Small intestine (tissue), 7 donors: ENCODE measurements around the gene CD200. TPM values are rescaled to one million over a fixed set of nuclear protein-coding genes. Genes with fewer than 3 reads are reported as not detected.

Experiments used
- DNase-seq, 2 donors: peaks; one replicate each; pipeline versions ENCODE4 v3.0.0 to v3.0.0-alpha.2; 2013
- FAIRE-seq: peaks from 2 replicates; lab custom pipeline; 2012; peaks lifted over from hg19 to GRCh38; lab: Jason Lieb, UNC
- H3K27ac ChIP-seq, 3 donors: one replicate each; pipeline ENCODE4 v1.5.1; 2013; ENCODE audit warnings: low read length in 2 of 3, mild to moderate bottlenecking in 2 of 3, control low read depth in 1 of 3, inconsistent platforms in 1 of 3, low read depth in 1 of 3, moderate library complexity in 1 of 3
- H3K27me3 ChIP-seq, 3 donors: one replicate each; pipeline ENCODE4 v1.6.1; 2013; ENCODE audit warnings: low read length in 3 of 3, inconsistent platforms in 1 of 3; ENCODE audit not compliant: control insufficient read depth in 3 of 3, insufficient read depth in 3 of 3
- H3K36me3 ChIP-seq, 3 donors: one replicate each; pipeline ENCODE4 v1.6.1; 2013; ENCODE audit warnings: low read length in 3 of 3, inconsistent platforms in 1 of 3, low read depth in 1 of 3, mild to moderate bottlenecking in 1 of 3, moderate library complexity in 1 of 3; ENCODE audit not compliant: control insufficient read depth in 3 of 3, insufficient read depth in 2 of 3
- H3K4me1 ChIP-seq, 3 donors: one replicate each; pipeline ENCODE4 v1.6.1; 2013; ENCODE audit warnings: low read length in 2 of 3, inconsistent platforms in 1 of 3, low read depth in 1 of 3, mild to moderate bottlenecking in 1 of 3, moderate library complexity in 1 of 3; ENCODE audit not compliant: control insufficient read depth in 3 of 3, insufficient read depth in 2 of 3
- H3K4me3 ChIP-seq, 3 donors: one replicate each; pipeline ENCODE4 v1.5.1; 2013; ENCODE audit warnings: low read length in 3 of 3, control low read depth in 1 of 3, inconsistent platforms in 1 of 3, low read depth in 1 of 3, mild to moderate bottlenecking in 1 of 3, moderate library complexity in 1 of 3
- H3K9me3 ChIP-seq, 2 donors: one replicate each; pipeline ENCODE4 v1.6.1; 2013; ENCODE audit warnings: low read depth in 1 of 2, low read length in 1 of 2; ENCODE audit not compliant: control insufficient read depth in 2 of 2, insufficient read depth in 1 of 2
- WGBS, 3 donors: extraction: QIAGEN DNeasy Blood & Tissue Kit; methylation state at CpG; one replicate each; pipeline ENCODE4 v1.1.7; 2013; 5-methylcytosine and 5-hydroxymethylcytosine counted together
- polyA plus RNA-seq, 4 donors: library from polyadenylated mRNA; stranded (reverse) in 3 of 4; unstranded in 1 of 4; fragments of 200-250 nt in 3 of 4; fragments of 120-200 nt in 1 of 4; gene quantifications; one replicate each; pipeline versions ENCODE4 v1.2.1 to v1.2.3, GENCODE V29; 2013
- donor health status: healthy with polysubstance abuse.
- donor health status: control.
- donor health status: control.
- donor health status: Bipolar disorder and iron deficiency.
- donor health status: healthy.

Gene CD200
- polyA plus RNA-seq, 4 donors = 1.1 to 9.6 (median 7.9) TPM; not detected in 1

DNA sequence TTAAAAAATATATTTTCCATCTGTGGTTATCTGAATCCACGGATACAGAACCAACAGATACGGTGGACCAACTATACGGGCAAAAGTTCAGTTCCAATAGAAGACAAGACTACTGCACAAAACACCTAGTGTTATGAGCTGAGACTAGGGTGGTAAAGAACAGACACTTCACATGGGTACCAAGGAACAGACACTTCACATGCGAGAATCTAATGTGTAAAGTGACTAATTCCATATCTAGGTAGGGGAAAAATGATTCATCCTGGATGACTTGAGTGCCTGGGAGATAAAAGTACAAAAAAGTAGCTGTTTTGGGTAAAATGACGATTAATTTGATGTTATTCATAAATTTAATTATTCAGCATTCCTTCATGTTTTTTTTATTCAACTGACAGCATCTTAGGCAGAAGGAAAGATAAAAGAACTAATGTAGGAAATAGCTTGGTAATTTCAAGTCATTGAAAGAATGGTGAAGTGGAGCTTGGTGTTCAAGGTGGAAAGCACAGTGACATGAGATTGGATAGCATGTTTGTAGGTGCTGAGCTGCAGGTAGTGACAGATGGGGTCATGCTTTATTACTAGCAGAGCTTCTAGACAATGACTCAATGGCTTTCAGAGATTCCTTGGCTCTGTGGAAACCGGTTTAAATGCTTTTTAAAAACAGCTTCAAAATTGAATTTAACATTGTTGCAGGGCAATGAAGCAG lies 5.2 kb downstream of the CD200 start:
- Histone ChIP-seq H3K4me3 (no peak overlapping the region), H3K9me3 (peaks cover 0 to 1% of the 10 kb centered on the region in 2 donors), H3K27me3 (peaks cover 0 to 4% (median 2%) of the 10 kb centered on the region in 3 donors), H3K27ac (no peak overlapping the region), H3K4me1 (no peaks in the 10 kb centered on the region), H3K36me3 (no peaks in the 10 kb centered on the region)
- WGBS, 3 donors = 83 to 88% (median 87%) methylated on average over 6 of the region's 6 CpGs
- FAIRE-seq (no peak), DNase-seq (no peak)

DNA sequence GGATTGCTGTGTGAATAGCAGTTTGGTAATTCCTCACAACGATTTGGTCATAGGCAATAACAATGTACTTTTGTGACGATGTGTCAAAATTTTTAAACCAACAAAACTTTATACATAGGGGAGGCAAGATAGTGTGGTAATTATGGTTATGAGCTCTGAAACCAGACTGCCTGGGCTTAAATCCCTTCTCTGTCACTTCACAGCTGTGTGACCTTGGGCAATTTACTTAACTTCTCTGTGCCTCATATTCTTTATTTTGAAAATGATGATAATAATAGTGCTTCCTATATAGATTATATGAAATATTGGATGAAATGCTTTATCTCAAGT lies 5.7 kb downstream of the CD200 start:
- H3K9me3 ChIP-seq = peaks cover 0 to 3% of the 10 kb centered on the region in 2 donors
- H3K4me1 ChIP-seq = no peaks in the 10 kb centered on the region
- peaks cover 0 to 4% (median 2%) of the 10 kb centered on the region in 3 donors for H3K27me3 ChIP-seq
- H3K27ac ChIP-seq = no peak overlapping the region
- FAIRE-seq (no peak), DNase-seq (no peak)
- no peak overlapping the region for H3K4me3 ChIP-seq
- no peaks in the 10 kb centered on the region for H3K36me3 ChIP-seq
- WGBS, 3 donors = 66 to 86% (median 79%) methylated on average over 2 of the region's 2 CpGs

DNA sequence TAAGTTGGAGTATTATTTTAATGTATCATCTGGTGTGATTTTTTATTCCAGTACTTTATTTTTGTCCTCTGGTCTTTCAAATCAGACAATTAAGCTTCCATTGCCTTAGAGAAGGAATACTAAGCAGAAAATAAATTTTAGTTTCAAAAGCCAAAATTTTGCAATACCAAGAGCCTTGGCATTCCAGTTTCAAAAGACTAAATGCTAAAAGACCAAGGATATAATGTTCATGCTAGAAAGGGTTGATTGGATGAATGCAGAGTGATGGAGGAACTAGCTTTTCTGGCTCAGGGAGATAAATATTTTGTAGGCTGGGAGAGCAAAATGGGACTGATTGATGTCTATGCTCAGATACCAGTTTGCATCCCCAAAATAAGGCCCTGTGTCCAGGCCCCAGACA lies 6.2 kb downstream of the CD200 start:
- H3K27ac ChIP-seq = no peak overlapping the region
- H3K36me3 ChIP-seq = no peaks in the 10 kb centered on the region
- DNase-seq (no peak), FAIRE-seq (no peak)
- peaks cover 0 to 4% (median under 1%) of the 10 kb centered on the region in 3 donors for H3K27me3 ChIP-seq
- no peak overlapping the region for H3K4me3 ChIP-seq
- H3K9me3 ChIP-seq = peaks cover 0 to 3% of the 10 kb centered on the region in 2 donors
- H3K4me1 ChIP-seq = no peaks in the 10 kb centered on the region

DNA sequence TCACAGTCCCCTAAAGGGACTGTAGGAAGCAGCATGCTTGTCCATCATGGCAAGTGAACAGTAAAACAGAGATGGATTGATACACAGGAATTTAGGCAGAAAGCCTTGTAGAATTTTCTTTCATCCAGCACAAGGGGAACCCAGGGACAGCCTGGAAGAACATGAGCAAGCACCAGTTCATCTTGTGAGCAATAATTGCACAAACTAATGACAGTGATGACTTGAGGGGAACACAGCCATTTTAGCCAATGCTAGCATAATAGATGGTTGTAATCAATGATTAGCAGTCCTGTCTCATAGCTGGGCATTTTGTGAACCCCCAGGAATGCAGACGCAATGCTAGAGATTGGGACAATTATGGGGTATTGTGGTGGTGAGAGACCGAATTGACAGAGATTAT lies 6.7 kb downstream of the CD200 start:
- 91 to 93% (median 92%) methylated on average over 2 of the region's 2 CpGs for WGBS, 3 donors
- no peaks in the 10 kb centered on the region for H3K4me1 ChIP-seq
- DNase-seq = no peak
- H3K27ac ChIP-seq = no peak overlapping the region
- no peak overlapping the region for H3K4me3 ChIP-seq
- peaks cover 0 to 3% of the 10 kb centered on the region in 2 donors for H3K9me3 ChIP-seq
- no peak for FAIRE-seq
- H3K27me3 ChIP-seq = peaks cover 0 to 4% (median 0%) of the 10 kb centered on the region in 3 donors
- no peaks in the 10 kb centered on the region for H3K36me3 ChIP-seq

DNA sequence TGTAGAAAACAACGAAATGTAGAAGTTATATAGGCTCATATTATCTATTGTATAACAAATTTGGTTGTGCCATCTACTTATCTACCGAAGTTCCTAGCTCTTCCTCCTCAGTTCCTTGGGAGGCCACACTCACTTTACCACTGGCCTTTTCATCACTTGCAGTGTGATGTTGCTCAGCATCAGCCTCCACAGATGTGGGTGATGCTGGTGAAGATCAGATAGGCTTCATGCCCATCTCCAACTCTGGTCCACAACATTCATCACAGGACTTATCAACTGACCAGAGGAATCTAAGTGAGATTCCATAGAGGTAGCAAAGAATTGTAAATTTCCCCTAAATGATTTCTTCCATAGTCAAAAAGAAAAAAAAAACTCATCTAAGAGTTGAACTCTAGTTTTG lies 8.4 kb downstream of the CD200 start:
- no peaks in the 10 kb centered on the region for H3K4me1 ChIP-seq
- FAIRE-seq = no peak
- H3K27ac ChIP-seq = no peak overlapping the region
- peaks cover 0 to 3% of the 10 kb centered on the region in 2 donors for H3K9me3 ChIP-seq
- peaks cover 0 to 2% (median 0%) of the 10 kb centered on the region in 3 donors for H3K36me3 ChIP-seq
- H3K4me3 ChIP-seq = no peak overlapping the region
- H3K27me3 ChIP-seq = peaks cover 0 to 4% (median 0%) of the 10 kb centered on the region in 3 donors
- no peak for DNase-seq
- 86 to 95% (median 91%) methylated on average over 2 of the region's 2 CpGs for WGBS, 3 donors

DNA sequence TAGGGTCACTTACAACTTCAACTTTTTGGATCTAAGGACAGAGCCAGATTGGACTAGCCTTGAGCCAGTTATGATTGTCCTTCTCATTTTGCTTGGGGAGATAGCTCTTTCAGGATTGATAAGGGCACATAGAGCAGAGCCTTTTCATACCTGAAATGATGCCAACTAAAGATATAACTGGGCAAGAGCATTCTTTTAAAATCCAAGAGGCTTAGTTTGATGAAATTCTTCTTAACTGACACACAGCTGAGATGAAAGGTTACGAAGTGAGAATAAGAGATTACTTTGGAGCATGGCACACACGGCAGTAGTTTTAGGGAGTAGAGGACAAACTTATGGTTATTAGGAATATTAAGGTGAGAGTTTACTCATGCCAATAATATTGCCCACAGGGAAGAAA lies 12.7 kb downstream of the CD200 start:
- WGBS, 3 donors = 97 to 98% (median 97%) methylated on average over 2 of the region's 2 CpGs
- H3K4me3 ChIP-seq = no peak overlapping the region
- no peak for DNase-seq
- FAIRE-seq = no peak
- H3K4me1 ChIP-seq = no peaks in the 10 kb centered on the region
- peaks cover 0 to 3% of the 10 kb centered on the region in 2 donors for H3K9me3 ChIP-seq
- H3K36me3 ChIP-seq = peaks cover 0 to 6% (median 0%) of the 10 kb centered on the region in 3 donors
- H3K27ac ChIP-seq = no peak overlapping the region
- no peaks in the 10 kb centered on the region for H3K27me3 ChIP-seq

DNA sequence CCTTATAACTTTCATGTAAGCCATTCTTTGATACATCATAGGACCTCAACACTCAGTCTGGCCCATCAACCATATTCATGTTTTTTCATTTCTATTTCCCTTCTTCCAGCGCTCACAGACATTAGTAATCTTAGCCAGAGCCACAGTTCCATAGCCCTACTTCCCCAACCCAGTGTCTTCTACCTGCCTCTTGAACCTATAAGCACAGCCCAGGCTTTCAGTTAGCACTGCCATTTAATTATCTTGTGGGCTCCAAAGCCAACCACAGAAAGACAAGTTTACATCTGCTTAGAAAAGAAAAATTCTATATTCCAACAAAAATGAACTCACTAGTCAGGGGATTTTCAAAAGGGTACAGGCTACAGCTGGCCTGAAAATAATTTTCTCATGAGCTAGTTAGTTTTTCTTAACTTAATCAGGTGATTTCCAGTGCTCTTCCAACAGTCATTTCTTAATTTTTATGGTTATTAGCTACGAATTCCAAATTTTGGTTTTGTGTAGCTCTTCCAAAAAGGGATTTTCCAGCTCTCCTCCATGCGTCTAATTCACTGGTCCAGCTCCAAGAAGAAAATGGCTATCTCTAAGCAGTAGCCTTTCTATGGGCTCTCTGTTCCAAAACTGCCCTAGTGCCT lies 13.7 kb downstream of the CD200 start:
- Histone ChIP-seq H3K4me1 (no peaks in the 10 kb centered on the region), H3K9me3 (peaks cover 0 to 3% of the 10 kb centered on the region in 2 donors), H3K27me3 (no peaks in the 10 kb centered on the region), H3K27ac (no peak overlapping the region), H3K36me3 (peaks cover 0 to 6% (median 0%) of the 10 kb centered on the region in 3 donors), H3K4me3 (no peak overlapping the region)
- no peak for FAIRE-seq
- 72 to 92% (median 83%) methylated on average over 3 of the region's 3 CpGs for WGBS, 3 donors
- DNase-seq = no peak

DNA sequence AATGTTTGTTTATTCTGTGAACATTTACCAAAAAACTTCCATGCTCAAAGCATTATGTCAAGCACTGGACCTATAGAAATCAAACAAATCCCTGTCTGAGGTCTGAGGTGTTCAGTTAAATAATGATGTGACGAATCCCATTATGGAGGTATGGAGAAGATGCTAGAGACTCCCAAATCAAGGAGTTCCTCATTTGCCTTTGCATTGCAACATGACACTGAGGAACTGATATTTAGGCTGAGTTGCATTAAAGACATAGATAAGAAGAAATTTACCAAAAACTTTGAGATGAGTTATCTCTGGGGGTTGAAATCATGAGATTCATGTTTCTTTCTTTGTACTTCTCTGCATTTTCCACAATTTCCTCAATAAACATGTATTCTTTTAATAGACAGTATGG lies 16.0 kb downstream of the CD200 start:
- no peaks in the 10 kb centered on the region for H3K27me3 ChIP-seq
- H3K4me3 ChIP-seq = no peak overlapping the region
- DNase-seq (no peak), FAIRE-seq (no peak)
- no peaks in the 10 kb centered on the region for H3K9me3 ChIP-seq
- 85 to 93% (median 93%) methylated on average over 1 of the region's 1 CpG for WGBS, 3 donors
- no peak overlapping the region for H3K27ac ChIP-seq
- H3K36me3 ChIP-seq = peaks cover 0 to 6% (median 0%) of the 10 kb centered on the region in 3 donors
- no peaks in the 10 kb centered on the region for H3K4me1 ChIP-seq
